K562 (cell line): ENCODE data around the gene PCK1. TPM values are rescaled to one million over a fixed set of nuclear protein-coding genes. Genes with fewer than 3 reads are reported as not detected.

Experiments
- ARID4B ChIP-seq: sonication (generic); formaldehyde crosslinking; IDR thresholded peaks from 2 replicates; pipeline ENCODE4 v1.8.0; 2022; ENCODE audit warnings: mild to moderate bottlenecking, missing genetic modification reagents
- HDGF ChIP-seq: fragments of 450-650 bp; IDR thresholded peaks from 2 replicates; pipeline ENCODE4 v1.6.1; 2016
- KAT7 ChIP-seq: sonication (generic); formaldehyde crosslinking; IDR thresholded peaks from 2 replicates; pipeline ENCODE4 v1.8.0; 2022; ENCODE audit warnings: missing genetic modification reagents, mild to moderate bottlenecking, borderline replicate concordance
- MEF2D ChIP-seq: conservative IDR thresholded peaks from 2 replicates; pipeline ENCODE4 v1.6.1; 2016; ENCODE audit warnings: low read depth, missing genetic modification characterization, missing compliant biosample characterization
- PKNOX1 ChIP-seq: fragments of 450-650 bp; IDR thresholded peaks from 2 replicates; pipeline ENCODE4 v1.6.1; 2016
- RFX1 ChIP-seq: fragments of 450-650 bp; IDR thresholded peaks from 2 replicates; pipeline ENCODE4 v1.6.1; 2016; ENCODE audit warnings: mild to moderate bottlenecking, moderate library complexity
- ZBTB11 ChIP-seq, 3 experiments: fragments of 200-800 bp in 1 of 3; fragments of 250-450 bp in 1 of 3; fragments of 450-650 bp in 1 of 3; sonication (Bioruptor Pico) in 1 of 3; sonication (Bioruptor generic) in 1 of 3; formaldehyde crosslinking in 1 of 3; IDR thresholded peaks; 2 replicates each; pipeline versions ENCODE4 v1.6.1 to v1.8.0; 2016 to 2022; ENCODE audit warnings: mild to moderate bottlenecking in 2 of 3, missing genetic modification characterization in 2 of 3, missing compliant biosample characterization in 1 of 3, moderate library complexity in 1 of 3
- ZNF133 ChIP-seq: fragments of 250-450 bp; sonication (Bioruptor Pico); IDR thresholded peaks from 2 replicates; pipeline ENCODE4 v1.4.0; 2020; ENCODE audit warnings: mild to moderate bottlenecking
- ZNF212 ChIP-seq: fragments of 450-650 bp; formaldehyde crosslinking; IDR thresholded peaks from 2 replicates; pipeline ENCODE4 v1.4.0; 2020; ENCODE audit warnings: mild to moderate bottlenecking
- ZNF274 ChIP-seq: IDR thresholded peaks from 2 replicates; pipeline ENCODE4 v1.6.1; 2011; ENCODE audit warnings: low read depth, mild to moderate bottlenecking, low read length, moderate library complexity, borderline replicate concordance
- ZNF639 ChIP-seq, 2 experiments: fragments of 200-800 bp in 1 of 2; sonication (Bioruptor generic) in 1 of 2; sonication (generic) in 1 of 2; formaldehyde crosslinking in 1 of 2; IDR thresholded peaks in 1 of 2; conservative IDR thresholded peaks in 1 of 2; 2 replicates each; pipeline versions ENCODE4 v1.5.0 to v1.6.1; 2016 to 2020; ENCODE audit warnings: missing compliant biosample characterization in 1 of 2, missing genetic modification characterization in 1 of 2, missing genetic modification reagents in 1 of 2
- polyA plus RNA-seq, 8 experiments: library from polyadenylated mRNA; depleted of rRNA in 4 of 8; stranded (reverse) in 5 of 8; unstranded in 3 of 8; fragments of >200 nt; fragmentation: Nextera tagmentation in 2 of 8; fragmentation: Illumina TruSeq in 1 of 8; extraction: Ambion mirVana in 2 of 8; extraction: Trizol in 1 of 8; gene quantifications; 2 replicates each; pipeline versions ENCODE4 v1.2.1 to v1.2.3, GENCODE V29; 2011 to 2014; ENCODE audit warnings: inconsistent platforms in 1 of 8, missing spikeins in 1 of 8
- total RNA-seq, 7 experiments: library from RNA; depleted of rRNA in 6 of 7; stranded (reverse); fragments of >200 nt in 6 of 7; fragmentation: Illumina TruSeq in 2 of 7; extraction: Trizol in 2 of 7; gene quantifications; 2 replicates each; pipeline versions ENCODE4 v1.2.1 to v1.2.3, GENCODE V29; 2011 to 2021; ENCODE audit warnings: low replicate concordance in 1 of 7
- TF ChIP-seq, protein P1 (sequence below): fragments of 250-450 bp; sonication (Bioruptor Pico); IDR thresholded peaks from 2 replicates; pipeline ENCODE4 v1.6.1; 2021; ENCODE audit warnings: mild to moderate bottlenecking
- TF ChIP-seq, protein P2 (sequence below): IDR thresholded peaks from 2 replicates; pipeline ENCODE4 v1.6.1; 2016; ENCODE audit warnings: missing genetic modification characterization, missing compliant biosample characterization

PCK1 gene
- total and polyA plus RNA-seq, 9 of the 15 experiments (the other 6 are each of a cell fraction or from before 2014, with no cell fraction given), result 0.05 to 0.73 (median 0.15) TPM

DNA sequence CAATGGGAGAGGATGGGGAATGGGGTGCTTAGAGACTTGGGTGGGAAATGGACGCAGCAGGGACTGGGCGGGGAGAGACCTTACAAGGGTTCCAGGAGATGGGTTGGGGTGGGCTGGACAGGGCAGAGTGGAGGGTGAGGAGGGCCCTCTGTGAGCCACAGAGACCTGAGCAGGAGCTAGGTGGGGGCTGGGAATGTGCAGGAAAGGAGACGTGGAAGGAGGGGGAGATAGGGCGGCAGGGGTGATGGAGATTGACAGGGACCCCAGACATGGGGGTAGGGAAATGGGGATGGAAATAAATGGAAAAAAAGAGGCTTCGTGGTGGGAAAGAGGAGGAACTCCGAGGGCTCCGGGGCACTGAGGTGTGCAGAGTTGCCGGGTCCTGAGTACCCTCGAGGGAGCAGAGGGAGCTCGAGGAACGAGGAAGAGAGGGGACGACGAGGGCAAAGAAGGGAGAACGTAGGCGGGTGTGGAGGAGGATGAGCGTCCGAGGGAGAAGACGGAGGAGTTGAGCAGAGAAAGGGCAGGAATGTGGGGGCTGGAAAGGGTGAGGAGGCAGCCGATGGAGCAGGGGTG is 33.9 kb upstream of the PCK1 start (continued):
- TF ChIP-seq ZNF639 (CRISPR knock-in tag; conservative IDR thresholded peaks at IDR 0.05 in 1 of 2, IDR thresholded peaks at IDR 0.05 in 1 of 2), result no peak
- TF ChIP-seq, protein P1, sequence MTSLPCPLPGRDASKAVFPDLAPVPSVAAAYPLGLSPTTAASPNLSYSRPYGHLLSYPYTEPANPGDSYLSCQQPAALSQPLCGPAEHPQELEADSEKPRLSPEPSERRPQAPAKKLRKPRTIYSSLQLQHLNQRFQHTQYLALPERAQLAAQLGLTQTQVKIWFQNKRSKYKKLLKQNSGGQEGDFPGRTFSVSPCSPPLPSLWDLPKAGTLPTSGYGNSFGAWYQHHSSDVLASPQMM (CRISPR knock-in tag), result no peak
- no peak for TF ChIP-seq ZNF133 (CRISPR knock-in tag)
- TF ChIP-seq MEF2D (tag), result no peak
- TF ChIP-seq, protein P2, sequence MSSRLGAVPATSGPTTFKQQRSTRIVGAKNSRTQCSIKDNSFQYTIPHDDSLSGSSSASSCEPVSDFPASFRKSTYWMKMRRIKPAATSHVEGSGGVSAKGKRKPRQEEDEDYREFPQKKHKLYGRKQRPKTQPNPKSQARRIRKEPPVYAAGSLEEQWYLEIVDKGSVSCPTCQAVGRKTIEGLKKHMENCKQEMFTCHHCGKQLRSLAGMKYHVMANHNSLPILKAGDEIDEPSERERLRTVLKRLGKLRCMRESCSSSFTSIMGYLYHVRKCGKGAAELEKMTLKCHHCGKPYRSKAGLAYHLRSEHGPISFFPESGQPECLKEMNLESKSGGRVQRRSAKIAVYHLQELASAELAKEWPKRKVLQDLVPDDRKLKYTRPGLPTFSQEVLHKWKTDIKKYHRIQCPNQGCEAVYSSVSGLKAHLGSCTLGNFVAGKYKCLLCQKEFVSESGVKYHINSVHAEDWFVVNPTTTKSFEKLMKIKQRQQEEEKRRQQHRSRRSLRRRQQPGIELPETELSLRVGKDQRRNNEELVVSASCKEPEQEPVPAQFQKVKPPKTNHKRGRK (tag), result 0 out of 2 replicates have a peak, but pooled peaks have one; percentile 17
- no peak for TF ChIP-seq RFX1
- TF ChIP-seq ZBTB11 (CRISPR knock-in tag; IDR thresholded peaks at IDR 0.05), result no peak
- no peak for TF ChIP-seq ZNF274
- TF ChIP-seq ARID4B, result no peak
- no peak for TF ChIP-seq KAT7 (CRISPR knock-in tag)
- TF ChIP-seq ZNF212 (CRISPR knock-in tag), result no peak
- TF ChIP-seq PKNOX1, result peak; percentile 31; the same call in 1 of the 2 replicates
- no peak for TF ChIP-seq HDGF
